ENCODE results near the gene ATP5ME.

The ATP5ME gene

DNA sequence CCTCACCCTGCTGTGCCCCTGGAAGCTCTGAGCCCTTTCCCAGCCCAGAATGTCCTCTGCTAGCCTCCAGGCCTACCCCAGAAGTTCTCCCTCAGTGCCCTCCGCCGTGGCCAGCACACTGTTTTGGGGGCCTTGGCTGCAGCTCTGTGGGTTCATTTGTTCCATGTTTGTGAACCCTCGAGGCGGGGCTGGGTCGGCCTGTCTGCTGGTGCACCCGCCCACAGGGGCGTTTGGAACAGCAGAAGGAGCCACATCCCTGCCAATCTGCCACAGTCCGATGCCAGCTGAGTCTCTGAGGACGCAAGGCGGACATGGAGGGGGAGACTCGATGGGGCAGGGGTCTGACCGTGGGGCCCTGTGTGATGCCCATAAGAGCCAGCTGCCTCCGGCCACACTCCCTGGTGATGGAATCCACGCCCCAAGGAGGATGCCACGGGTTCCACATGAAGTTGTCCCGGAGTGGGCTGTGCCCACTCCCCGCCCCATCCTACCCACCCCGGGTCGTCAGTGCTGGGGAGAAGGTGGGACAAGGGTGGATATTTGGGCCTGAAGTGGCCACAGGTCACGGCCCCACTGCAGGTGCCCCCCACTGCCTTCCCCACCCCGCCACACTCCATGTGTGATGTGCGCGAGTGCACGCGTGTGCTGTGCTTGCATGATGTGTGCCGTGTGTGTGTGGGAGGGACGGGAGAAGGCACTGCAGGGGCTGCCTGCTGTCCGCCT lies 7.1 kb downstream of the ATP5ME start:
- DNase-seq (ENCODE audit: low spot score), result no peak

DNA sequence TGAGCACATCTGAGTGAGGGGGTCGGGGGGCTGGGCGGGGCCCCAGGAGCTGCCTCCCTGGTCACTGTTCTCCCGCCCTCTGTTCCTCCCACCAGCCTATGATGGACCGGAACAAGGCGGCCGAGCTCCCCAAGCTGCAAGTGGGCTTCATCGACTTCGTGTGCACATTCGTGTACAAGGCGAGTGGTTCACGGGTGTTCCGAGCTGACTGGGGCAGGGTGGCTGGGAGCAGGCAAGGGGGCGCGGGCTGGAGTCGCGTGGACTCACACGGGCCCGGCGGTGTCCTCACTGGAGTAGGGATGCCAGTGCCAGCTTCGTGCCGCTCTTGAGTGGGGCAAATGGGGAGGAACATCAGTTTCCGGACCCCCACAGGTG lies 7.7 kb downstream of the ATP5ME start:
- no peak for DNase-seq (ENCODE audit: low spot score)

DNA sequence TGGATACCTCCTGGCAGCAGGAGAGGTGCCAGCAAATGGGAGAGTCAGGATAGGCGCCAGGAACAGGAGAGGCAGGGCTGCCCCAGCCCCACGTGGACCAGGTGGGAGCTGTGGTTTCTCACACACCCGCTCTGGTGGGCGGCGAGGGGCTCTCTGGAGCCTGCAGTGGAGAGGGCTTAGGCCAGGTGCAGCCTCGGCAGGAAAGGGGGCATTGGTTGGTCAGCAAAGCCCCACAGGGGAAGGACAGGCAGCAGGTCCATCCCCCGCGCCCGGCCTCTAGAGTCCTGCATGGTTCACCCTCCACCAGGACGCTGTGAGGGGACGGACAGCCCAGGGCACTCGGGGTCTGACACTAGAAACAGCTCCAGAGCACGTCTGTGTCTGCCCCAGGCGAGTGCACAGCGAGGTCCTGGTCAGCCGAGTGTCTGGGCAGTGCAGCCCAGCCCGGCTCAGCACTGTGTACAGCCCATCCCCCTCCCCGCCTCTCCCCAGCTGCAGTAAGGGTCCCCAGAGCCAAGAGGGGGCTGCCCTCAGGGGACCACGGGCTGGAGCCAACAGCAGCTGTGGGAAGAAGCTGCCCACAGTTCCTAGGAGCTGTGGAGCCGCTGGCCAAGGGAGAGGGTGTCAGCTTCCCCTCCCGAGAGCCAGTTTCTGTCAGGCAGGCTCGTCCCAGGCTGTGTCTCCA lies 8.2 kb downstream of the ATP5ME start:
- no peak for DNase-seq (ENCODE audit: low spot score)

DNA sequence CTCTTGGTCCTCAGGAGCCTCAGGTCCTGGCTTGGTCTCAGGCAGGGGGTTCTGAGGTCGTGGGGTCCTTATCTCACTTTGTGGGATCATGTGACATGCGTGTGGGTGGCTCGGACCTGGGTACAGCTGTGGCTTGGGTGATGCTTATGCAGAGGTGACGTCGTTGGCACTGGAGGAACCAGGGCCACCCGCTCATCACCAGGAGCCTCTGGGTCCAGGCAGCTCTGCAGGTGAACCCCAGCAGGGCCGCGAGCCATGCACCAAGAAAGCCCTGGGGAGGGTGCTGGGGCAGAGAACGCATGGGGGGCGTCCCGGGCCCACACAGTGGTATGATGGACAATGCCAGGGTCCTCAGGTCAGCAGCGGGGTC lies 8.7 kb downstream of the ATP5ME start:
- no peak for DNase-seq (ENCODE audit: low spot score)

DNA sequence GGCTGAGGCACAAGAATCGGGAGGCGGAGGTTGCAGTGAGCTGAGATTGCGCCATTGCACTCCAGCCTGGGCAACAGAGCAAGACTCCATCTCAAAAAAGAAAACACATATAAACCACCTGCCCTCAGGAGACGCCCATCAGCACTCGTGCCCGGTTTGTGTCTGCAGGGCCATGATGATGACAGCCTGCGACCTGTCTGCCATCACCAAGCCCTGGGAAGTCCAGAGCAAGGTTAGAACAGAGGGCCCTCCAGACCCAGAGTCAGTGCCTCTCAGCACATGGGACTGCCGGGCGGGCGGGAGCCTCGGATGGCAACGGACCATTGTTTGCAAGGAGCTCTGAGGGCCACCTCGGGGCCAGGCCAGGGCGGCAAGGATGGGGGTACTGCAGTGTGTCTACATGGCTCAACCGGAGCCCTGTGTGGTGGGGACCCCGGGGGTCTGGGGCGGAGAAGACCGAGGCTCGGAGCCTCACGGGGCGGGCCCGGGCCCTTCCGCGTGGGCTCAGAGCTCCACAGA lies 9.3 kb downstream of the ATP5ME start:
- DNase-seq (ENCODE audit: low spot score), result no peak

DNA sequence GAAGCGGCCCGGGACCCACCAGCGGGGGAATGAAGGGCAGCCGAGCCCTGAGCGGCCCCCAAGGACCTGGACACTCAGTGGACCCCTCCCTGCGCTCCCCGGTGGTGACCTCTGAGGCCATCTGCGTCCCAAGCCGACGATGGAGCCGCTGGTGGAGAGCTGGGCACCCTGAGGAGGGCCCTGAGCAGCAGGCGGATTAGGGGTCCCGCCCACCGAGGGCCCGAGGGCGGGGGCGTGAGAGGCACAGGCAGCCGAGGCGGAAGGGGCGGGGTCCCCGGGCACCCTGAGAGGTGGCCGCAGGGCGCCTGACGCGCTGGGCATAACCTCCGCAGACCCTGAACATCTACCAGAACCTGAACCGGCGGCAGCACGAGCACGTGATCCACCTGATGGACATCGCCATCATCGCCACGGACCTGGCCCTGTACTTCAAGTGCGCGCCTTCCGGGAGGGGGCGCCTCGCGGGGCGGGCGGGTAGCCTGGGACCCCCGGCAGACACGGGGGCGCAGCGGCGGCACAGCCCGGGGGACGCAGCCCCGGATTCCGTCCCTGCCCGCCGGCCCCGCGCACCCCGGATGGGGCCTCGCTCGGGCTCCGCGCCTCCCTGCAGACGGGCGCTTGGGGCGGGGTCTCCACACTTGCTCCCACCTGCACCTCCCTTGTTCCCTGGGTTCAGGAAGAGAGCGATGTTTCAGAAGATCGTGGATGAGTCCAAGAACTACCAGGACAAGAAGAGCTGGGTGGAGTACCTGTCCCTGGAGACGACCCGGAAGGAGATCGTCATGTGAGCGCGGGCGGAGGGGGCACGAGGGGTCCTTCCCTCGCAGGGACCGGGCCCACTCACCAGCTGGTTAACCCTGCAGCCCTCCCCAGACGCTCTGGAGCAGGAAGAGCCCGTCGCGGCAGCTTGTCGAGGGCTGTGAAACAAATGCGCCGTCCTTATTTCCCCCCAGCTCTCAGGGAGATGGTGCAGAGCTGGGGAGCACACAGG lies 10.3 kb downstream of the ATP5ME start:
- no peak for DNase-seq (ENCODE audit: low spot score)

DNA sequence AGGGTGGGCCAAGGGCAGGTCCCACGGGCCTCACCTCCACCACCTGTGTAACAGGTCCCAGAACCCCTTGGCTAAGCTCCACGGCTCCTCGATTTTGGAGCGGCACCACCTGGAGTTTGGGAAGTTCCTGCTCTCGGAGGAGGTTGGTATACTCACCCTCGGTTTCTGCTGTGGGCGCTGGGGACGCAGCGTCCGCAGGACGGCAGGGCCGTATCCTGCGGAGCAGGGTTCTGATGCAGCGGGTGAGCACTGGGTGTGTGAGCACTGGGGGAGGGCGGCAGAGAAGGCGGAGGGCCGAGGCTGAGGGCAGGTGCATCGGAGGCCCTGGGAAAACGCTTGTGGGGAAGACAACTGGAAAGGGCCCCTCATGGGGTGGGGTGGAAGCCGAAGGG lies 11.0 kb downstream of the ATP5ME start:
- DNase-seq (ENCODE audit: low spot score), result no peak

DNA sequence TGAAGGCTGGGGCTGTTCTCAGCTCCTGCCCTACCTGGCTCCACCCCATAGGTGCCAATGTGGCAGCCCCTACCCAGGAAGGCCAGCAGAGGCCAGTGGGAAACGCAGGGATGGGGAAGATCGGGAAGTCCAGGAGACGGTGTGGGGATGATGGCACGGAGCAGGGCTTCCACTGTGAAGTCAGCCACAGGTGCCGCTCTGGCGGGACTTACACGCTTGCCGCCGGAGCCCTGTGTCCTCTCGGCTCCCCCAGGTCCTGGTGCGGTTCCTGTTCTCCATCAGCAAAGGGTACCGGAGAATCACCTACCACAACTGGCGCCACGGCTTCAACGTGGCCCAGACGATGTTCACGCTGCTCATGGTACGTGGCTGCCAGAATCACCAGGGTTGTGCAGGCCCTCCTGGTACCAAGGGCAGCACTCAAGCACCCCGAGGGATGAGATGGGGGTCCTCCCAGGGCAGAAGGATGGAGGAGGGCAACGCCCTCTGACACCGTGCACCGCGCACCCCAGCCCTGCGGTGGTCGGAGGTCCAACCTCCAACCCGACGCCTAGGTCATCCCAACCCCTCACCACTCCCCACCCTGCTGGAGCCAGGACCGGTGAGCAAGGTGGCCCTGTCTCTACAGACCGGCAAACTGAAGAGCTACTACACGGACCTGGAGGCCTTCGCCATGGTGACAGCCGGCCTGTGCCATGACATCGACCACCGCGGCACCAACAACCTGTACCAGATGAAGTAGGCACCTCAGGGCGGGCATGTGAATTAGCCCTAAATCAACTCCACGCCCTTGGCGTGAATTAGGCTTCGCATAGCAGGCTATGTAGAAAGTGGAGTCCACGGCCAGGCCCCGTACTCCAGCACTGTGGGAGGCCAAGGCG lies 12.0 kb downstream of the ATP5ME start:
- DNase-seq (ENCODE audit: low spot score), result no peak

DNA sequence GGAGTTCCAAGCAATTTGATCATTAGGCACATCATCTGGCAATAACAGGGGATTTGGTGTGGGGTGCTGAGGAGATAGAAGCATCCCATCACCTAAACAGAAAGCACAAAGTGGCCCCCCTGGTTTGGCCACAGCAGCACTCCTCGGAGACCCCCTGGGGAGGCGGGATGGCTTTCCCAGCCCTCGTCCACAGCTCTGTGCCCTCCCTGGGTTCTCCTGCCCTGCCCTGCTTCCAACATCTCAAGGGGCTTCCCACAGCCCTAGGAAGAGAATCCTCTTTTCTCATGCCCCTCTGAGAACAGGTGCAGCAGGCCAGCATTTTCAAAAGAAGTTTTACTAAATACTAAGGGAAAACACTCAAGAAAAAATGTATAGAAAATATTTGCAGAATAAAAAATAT lies 12.8 kb downstream of the ATP5ME start:
- no peak for DNase-seq (ENCODE audit: low spot score)

DNA sequence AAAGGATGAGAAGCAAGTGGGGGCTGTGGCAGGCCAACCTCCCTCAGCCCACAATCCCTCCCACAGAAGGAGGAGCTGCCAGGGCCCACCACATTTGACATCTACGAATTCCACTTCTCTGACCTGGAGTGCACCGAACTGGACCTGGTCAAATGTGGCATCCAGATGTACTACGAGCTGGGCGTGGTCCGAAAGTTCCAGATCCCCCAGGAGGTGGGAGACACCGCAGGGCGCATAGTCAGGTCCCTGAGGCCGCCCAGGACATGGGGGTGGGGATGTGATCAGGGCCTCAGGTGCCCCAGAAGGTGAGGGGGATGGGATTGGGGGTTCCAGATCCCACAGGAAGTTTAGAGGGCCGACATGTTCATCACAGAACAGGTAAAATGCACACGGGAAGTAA lies 13.7 kb downstream of the ATP5ME start:
- no peak for DNase-seq (ENCODE audit: low spot score)

DNA sequence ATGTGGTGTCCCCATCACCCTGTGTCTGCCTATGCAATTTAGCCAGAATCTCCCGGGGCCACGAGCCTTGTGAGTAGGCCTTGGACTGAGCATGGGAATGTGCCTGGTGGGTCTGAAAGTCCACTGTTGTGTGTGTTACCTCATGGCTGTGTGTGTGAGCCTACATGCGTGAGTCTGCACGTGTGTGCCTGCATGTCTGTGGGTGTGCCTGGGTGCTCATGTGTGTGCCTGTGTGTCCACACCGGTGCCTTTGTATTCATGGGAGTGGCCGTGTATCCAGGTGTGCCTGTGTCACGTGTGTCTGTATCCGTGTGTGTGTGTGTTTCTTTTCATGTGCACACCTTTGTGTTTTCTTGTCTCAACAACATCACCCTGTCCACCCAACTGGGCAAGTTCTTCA lies 14.2 kb downstream of the ATP5ME start:
- no peak for DNase-seq (ENCODE audit: low spot score)

DNA sequence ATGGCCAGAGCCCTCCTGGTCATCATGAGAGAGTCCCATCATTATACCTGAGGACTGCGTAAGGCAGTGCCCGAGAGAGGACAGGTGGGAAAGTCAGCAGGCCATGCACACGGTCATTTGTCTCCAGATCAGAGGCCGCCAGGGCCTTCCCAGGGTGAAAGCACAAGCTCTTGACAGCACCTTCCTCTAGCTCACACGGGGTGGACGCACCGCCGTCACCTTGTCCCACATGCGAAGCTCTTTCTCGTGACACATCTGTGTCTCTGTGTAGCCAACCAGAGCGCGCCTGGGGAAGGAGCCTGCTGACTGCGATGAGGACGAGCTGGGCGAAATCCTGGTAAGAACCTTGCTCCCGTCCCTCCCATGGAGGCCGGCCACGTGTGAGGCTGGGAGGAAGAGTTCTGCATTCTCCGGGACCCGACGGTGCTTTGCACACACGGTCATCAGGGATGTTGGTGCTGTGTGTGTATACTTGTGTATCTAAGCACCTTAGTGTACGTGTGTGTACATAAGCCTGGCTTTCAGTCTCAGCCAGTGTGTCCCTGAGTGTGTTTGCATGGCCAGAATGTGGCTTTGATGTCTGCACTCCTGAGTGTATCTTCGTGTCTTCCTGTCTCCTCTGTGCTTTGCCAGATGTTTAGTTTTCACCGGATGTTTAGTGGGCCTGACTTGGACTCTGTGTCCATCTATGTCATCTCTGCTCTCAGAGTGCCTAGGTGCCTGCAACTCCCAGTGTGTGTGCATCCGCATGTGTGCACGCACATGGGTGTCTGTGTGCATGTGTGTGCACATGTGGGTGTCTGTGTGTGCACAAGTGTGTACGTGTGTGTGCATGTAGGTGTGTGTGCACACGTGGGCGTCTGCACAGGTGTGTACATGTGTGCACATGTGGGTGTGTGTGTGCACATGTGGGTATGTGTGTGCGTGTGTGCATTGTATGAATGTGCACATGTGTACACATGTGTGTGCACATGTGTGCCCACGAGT lies 15.1 kb downstream of the ATP5ME start:
- DNase-seq (ENCODE audit: low spot score), result no peak

DNA sequence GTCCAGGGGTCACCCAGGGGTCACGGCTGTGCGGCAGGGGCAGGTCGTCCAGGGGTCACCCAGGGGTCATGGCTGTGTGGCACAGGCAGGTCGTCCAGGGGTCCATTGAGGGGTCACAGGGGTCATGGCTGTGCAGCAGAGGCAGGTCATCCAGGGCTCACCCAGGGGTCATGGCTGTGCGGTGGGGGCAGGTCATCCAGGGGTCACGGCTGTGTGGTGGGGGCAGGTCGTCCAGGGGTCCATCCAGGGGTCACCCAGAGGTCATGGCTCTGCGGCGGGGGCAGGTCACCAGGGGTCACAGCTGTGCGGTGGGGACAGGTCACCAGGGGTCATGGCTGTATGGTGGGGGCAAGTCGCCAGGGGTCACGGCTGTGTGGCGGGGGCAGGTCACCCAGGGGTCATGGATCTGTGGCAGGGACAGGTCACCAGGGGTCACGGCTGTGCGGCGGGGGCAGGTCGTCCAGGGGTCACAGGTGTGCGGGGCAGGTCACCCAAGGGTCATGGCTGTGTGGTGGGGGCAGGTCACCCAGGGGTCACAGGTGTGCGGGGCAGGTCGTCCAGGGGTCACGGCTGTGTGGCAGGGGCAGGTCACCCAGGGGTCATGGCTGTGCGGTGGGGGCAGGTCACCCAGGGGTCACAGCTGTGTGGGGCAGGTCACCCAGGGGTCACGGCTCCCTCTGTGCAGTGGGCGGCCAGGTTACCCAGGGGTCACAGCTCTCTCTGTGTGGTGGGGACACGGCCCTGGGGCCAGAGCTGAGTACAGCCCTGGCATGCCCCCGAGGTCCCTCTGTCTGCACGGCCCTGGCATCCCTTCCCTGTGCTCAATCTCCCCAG lies 16.0 kb downstream of the ATP5ME start:
- DNase-seq (ENCODE audit: low spot score), result no peak

DNA sequence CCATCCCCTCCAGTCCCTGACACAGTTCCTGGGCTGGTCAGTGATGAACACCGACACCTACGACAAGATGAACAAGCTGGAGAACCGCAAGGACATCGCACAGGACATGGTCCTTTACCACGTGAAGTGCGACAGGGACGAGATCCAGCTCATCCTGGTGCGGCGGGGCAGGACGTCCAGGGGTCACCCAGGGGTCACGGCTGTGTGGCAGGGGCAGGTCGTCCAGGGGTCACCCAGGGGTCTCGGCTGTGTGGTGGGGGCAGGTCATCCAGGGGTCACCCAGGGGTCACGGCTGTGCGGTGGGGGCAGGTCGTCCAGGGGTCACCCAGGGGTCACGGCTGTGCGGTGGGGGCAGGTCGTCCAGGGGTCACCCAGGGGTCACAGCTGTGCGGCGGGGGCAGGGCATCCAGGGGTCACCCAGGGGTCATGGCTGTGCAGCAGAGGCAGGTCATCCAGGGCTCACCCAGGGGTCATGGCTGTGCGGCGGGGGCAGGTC lies 16.7 kb downstream of the ATP5ME start:
- DNase-seq (ENCODE audit: low spot score), result no peak

DNA sequence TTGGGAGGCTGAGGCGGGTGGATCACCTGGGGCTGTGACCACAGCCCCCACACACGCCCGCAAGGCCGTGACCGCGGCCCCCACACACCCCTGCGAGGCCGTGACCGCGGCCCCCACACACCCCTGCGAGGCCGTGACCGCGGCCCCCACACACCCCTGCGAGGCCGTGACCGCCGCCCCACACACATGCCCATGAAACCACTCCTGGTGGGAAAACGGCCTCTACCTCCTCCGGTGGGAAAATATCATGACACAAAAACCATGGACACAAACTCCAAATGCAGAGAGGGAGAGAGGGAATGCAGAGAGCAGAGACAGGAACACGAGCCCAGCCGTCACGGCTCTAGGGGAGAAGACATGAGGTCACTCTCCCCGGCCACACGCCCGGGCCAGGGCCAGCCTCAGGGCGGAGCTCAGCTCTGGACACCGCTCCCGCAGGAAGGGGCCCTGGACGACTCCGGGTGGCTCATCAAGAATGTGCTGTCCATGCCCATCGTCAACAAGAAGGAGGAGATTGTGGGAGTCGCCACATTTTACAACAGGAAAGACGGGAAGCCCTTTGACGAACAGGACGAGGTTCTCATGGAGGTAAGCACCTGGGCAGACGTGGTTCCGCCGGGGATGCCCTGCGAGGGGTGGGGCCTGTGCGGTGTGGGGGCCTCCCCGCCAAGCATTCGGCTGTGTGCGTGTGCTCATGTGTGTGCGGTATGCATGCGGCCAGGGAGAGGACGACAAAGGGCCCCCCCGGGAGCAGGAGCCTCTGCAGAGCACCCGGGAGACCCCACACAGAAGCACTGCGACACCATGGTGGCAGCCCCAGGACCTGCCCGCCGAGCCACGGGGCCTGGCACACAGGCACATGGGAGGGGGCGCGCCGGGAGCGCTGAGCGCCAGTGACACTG lies 17.4 kb downstream of the ATP5ME start:
- DNase-seq (ENCODE audit: low spot score), result no peak

DNA sequence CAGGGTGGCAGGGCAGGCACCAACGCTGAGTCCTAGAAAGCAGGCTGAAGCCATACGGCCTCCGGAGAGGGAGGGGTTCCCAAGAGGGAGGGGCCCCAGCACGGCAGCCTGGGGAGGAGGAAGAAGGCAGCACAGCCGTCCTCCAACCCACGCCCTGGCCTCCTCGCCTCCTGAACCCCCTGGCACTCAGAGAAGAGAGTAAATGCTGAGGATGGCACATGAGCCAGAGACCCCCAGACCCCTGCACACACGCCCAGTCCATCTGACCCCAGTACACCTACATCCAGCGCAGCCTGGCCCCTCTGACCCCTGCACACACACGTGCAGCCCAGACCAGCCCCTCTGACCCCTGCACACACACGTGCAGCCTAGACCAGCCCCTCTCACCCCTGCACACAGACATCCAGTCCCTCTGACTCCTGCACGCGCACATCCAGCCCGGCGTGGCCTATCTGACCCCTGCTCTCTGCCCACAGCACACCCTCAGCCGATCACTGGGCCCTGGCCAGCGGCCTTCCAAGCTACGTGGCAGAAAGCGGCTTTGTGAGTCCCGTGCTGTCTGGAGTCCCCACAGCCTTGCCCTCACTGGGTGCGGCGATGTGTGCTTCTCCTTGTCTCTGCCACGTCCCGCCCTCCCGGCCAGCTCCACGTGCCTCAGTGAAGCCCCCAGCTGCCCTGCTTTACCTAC lies 18.5 kb downstream of the ATP5ME start:
- no peak for DNase-seq (ENCODE audit: low spot score)

DNA sequence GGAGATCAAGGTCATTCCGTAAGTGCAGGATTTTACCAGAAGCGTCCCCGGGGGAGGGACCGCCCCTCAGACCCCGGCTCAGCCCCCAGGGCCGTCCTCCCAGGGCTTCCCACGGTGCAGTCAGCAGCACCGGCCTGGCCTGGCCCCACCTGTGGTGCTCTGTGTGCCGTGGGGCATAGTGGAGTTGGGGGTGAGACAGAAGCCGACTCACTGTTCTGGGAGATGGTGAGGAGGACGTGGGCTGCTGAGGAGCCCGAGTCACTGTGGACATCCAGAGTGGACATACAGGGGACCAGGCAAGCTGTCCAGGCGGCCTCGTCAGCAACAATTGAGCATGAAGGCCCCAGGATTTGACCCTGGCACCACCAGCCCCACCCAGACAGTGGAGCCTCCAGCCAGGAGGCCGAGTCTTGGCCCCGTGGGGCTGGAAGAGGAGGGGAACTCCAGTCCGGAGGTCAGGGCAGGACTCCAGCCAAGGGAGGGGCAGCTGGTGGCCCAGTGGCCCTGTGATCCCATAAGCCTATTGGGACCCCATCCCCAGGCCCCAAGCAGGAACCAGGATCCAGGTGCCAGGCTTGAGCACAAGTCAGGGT lies 19.1 kb downstream of the ATP5ME start:
- DNase-seq (ENCODE audit: low spot score), result no peak
